GM19240 (cell line): ENCODE data around the gene PBX4.

Experiments used
- DNase-seq: peaks from one replicate; pipeline ENCODE4 v3.0.0; 2011; ENCODE audit warnings: low spot score; ENCODE audit not compliant: insufficient read length

PBX4 gene

GRCh38 chr19:19588546-19588945, 29.9 kb downstream of the PBX4 start:
- no peak for DNase-seq

GRCh38 chr19:19587771-19588170, 30.7 kb downstream of the PBX4 start:
- DNase-seq = no peak

GRCh38 chr19:19584356-19584755, 34.1 kb downstream of the PBX4 start:
- DNase-seq = no peak

- no peak for DNase-seq
These were observed 36.0 kb downstream of the PBX4 start for GRCh38 chr19:19582471-19582870.

GRCh38 chr19:19581391-19581790, 37.1 kb downstream of the PBX4 start:
- no peak for DNase-seq

GRCh38 chr19:19580418-19580817, 38.1 kb downstream of the PBX4 start:
- no peak for DNase-seq

GRCh38 chr19:19579533-19580361, 38.7 kb downstream of the PBX4 start:
- DNase-seq = no peak

GRCh38 chr19:19578252-19578651, 40.2 kb downstream of the PBX4 start:
- no peak for DNase-seq

GRCh38 chr19:19575411-19575810, 43.1 kb downstream of the PBX4 start:
- no peak for DNase-seq

GRCh38 chr19:19571071-19571786, 47.3 kb downstream of the PBX4 start:
- no peak for DNase-seq

- no peak for DNase-seq
These were observed 47.9 kb downstream of the PBX4 start for GRCh38 chr19:19570571-19570970.

- no peak for DNase-seq
These were observed 49.4 kb downstream of the PBX4 start for GRCh38 chr19:19568802-19569756.

- no peak for DNase-seq
These were observed 51.1 kb downstream of the PBX4 start for GRCh38 chr19:19567391-19567790.

GRCh38 chr19:19566306-19566705, 52.2 kb downstream of the PBX4 start:
- no peak for DNase-seq

GRCh38 chr19:19563348-19563848, 55.1 kb downstream of the PBX4 start:
- no peak for DNase-seq

- DNase-seq = no peak
These were observed 55.7 kb downstream of the PBX4 start for GRCh38 chr19:19562665-19563347.

- DNase-seq = no peak
These were observed 56.4 kb downstream of the PBX4 start for GRCh38 chr19:19561946-19562664.

- no peak for DNase-seq
These were observed 58.6 kb downstream of the PBX4 start for GRCh38 chr19:19559931-19560330.

GRCh38 chr19:19558636-19559035, 59.9 kb downstream of the PBX4 start:
- DNase-seq = no peak

GRCh38 chr19:19558055-19558454, 60.4 kb downstream of the PBX4 start:
- no peak for DNase-seq
